HFF-Myc (cell line): ENCODE measurements around the gene ADARB2.
"Not testable (repeated sequence)": the region's sequence is repeated elsewhere in the genome, so short reads cannot be mapped to it uniquely, and the experiment has no call there.

Source experiments
- DNase-seq: peaks from one replicate; pipeline ENCODE4 v3.0.0-alpha.2; 2011; ENCODE audit warnings: low read depth; ENCODE audit errors: extremely low read depth
- H3K4me3 ChIP-seq: replicated peaks from 2 replicates; pipeline ENCODE4 v1.5.1; 2011; ENCODE audit warnings: low read depth, mild to moderate bottlenecking, control low read depth, low read length
- TF ChIP-seq, protein P1 (sequence below): IDR thresholded peaks from 2 replicates; pipeline ENCODE4 v1.5.1; 2012; ENCODE audit warnings: mild to moderate bottlenecking, low read depth, low read length, control low read depth; ENCODE audit errors: missing control alignments

The ADARB2 gene

DNA sequence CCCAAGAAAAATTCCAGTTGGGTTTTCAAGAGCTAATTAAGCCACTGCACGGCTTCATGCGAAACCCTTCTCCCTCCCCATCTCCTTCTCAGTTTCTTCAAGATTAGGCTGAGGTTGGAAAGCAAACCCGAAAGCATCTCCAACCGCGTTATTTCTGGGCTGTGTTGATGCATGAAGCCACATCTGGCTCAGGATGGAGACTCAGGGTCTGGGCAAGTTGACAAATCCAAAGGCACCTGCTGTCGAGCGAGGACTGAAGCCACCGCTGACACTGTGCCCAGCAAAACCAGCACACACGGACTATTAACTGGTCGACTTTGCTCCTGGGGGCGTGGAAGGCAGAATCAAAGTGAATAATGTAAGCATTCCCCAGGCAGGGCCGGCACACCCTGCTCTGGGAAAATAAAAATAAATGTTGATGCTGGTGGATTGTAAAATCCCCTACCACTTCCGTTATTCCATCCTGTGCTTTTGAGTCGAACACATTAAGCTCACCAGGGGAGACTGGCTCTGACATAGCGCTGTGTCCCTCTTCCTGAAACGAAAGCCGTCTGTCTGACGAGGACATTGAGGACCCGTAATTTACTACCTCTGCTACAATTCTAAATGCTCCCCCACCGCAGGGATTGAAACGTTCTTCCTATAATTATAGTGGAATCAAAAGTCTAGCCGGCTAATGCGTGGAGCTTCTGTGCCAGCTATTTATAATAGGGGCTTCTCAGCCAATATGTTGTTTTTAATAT lies 269.8 kb downstream of the ADARB2 start:
- DNase-seq: no peak
- H3K4me3 ChIP-seq: no peak overlapping the region
- TF ChIP-seq, protein P1, sequence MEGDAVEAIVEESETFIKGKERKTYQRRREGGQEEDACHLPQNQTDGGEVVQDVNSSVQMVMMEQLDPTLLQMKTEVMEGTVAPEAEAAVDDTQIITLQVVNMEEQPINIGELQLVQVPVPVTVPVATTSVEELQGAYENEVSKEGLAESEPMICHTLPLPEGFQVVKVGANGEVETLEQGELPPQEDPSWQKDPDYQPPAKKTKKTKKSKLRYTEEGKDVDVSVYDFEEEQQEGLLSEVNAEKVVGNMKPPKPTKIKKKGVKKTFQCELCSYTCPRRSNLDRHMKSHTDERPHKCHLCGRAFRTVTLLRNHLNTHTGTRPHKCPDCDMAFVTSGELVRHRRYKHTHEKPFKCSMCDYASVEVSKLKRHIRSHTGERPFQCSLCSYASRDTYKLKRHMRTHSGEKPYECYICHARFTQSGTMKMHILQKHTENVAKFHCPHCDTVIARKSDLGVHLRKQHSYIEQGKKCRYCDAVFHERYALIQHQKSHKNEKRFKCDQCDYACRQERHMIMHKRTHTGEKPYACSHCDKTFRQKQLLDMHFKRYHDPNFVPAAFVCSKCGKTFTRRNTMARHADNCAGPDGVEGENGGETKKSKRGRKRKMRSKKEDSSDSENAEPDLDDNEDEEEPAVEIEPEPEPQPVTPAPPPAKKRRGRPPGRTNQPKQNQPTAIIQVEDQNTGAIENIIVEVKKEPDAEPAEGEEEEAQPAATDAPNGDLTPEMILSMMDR: no peak

DNA sequence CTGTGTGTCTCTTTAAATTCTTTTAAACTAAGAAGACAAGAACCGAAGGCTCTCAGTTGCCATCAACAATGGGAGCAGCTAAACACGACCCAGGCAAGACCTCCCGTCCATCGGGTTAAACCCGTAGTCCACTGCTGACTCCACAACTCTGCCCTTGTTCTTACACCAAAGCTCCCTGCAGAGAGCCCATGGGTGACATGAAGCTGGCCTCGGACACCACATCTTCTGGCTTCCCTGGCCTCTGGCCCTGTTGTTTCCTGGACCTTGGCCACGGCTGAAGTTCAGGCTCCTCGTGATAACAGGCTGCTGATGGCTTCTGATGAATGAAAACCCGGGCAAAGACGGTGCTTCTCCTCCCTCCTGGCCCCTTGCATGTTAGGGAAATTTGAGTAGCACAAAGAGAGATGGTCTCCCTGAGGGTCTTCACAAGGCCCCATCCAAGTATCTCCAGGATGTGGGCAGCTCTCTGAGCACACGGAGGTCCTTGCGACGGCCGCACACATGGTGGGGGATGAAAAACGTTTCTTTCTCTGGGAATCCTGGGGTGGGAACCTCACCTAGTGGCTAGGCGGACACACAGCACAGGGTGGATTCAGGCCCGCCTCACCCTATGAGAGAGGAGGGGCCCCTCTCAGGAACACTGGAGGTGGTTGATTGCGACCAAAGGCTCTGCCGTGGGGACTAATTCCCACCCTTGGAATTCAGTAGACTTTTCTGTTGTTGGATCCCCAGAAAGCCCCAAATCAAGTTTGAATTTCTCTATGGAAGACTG lies 271.1 kb downstream of the ADARB2 start:
- TF ChIP-seq, protein P1: no peak
- DNase-seq: no peak
- H3K4me3 ChIP-seq: no peak overlapping the region

DNA sequence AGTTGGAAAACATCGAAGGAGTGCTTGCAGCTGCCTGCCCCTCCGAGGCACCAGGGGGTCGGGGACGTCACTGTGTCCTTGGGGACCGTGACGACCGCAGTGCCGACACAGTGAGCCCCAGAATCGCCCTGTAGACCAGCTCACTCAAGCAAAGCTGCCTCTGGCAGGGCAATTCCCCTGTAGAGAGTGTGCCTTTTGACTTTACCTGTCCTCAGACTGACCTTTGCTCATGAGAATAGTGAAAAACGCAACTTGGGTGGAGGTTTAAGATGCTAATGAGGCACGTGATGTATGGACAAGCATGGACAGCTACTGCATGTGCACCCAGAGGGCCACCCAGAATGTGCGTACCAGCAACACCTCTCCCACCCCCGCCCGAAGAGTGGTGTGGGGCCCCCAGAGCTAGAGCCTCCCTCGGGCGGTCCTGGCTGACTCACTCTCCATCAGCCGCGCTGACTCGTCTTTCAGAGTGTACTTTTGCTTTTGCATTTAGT lies 271.9 kb downstream of the ADARB2 start:
- no peak overlapping the region for H3K4me3 ChIP-seq
- no peak for DNase-seq
- TF ChIP-seq, protein P1: no peak

DNA sequence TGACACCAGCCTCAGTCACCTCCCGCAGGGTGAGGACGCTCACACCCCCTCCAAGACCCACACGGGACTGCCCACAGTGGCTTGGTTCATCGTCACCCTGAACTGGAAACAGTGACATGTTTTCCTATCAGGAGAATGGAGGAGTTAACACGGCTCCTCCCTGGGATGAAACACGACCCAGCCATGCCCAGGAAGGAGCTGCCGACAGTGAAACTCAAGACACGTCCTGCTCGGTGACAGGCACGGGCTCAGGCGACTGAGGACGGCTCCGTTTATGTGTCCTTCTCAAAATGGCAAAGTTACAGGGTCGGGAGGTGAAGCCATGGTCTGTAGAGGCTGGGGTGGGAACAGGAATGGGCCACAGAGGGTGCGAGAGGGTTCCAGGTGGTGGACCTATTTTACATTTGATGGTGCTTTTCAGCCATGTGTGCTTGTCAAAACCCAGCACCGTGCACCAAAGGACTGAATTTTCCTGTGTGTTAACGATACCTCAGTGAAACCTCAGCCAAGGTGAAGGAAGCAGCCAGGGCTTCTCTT lies 272.4 kb downstream of the ADARB2 start:
- H3K4me3 ChIP-seq: no peak overlapping the region
- TF ChIP-seq, protein P1: no peak
- no peak for DNase-seq

DNA sequence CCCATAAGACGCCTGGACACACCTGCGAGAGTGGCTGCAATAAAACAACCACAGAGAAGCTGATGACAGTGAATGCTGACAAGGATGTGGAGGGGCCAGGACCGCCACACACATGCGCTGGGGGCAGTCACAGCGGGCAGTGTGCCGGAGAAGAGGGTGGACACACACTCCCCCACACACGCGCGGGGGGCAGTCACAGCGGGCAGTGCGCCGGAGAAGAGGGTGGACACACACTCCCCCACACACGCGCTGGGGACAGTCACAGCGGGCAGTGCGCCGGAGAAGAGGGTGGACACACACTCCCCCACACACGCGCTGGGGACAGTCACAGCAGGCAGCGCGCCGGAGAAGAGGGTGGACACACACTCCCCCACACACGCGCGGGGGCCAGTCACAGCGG lies 273.4 kb downstream of the ADARB2 start:
- not testable (repeated sequence) for H3K4me3 ChIP-seq, DNase-seq

DNA sequence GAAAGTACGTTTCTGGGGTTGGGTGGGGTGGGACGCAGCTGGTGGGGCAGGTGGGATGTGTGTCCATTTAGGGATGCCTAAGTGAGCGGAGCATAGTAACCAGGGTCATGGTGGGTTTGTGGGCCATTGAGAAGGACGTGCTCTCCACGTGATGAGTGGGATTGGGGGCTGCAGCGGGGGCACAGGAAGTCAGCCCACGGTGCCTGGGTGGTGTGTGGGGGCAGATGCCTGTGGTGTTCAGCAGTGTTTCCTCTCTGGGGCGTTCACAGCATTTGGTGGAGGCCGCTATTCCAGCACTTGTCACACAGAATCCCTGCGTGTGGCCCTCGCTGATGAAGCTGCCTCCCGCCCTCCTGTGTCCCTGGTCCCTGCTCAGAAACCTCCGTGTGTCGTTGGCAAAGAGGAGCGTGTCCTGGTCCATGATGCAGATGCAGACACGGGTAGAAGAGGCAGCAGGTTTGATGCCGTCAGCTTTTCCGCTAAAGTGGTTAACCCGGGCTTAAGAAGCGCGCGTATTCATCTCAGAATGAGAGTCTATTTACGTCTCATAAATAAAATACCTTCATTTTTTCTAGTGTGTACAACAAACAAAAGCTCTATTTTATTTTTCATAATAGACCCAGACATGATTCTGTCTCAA lies 274.2 kb downstream of the ADARB2 start:
- no peak for DNase-seq
- H3K4me3 ChIP-seq: no peak overlapping the region

More for the DNA sequence above, 274.2 kb downstream of the ADARB2 start:
- TF ChIP-seq, protein P1: no peak
